ENCODE results near the gene GPR39. TPM values are rescaled to one million over a fixed set of nuclear protein-coding genes. Genes with fewer than 3 reads are reported as not detected.
"Not testable (repeated sequence)": the region's sequence is repeated elsewhere in the genome, so short reads cannot be mapped to it uniquely, and the experiment has no call there.

GPR39 gene
- 5.6 and 6.9 TPM in 2 replicates for total RNA-seq (2014; rRNA removed; shearing (Covaris generic))
- polyA plus RNA-seq (2015; cell fraction: cytosol; rRNA removed), result 4.8 and 7.5 TPM in 2 replicates
- polyA plus RNA-seq (2015; cell fraction: nucleus; rRNA removed), result 13.7 and 14.9 TPM in 2 replicates

GRCh38 chr2:132416723-132417395, at the start of gene GPR39:
GPR39 (plus strand) TSS chr2:132416805.
- DNase-seq (ENCODE audit: low read depth), result no peak

GRCh38 chr2:132368191-132368590, 48.4 kb upstream of the GPR39 start:
- DNase-seq (ENCODE audit: low read depth), result no peak

DNA sequence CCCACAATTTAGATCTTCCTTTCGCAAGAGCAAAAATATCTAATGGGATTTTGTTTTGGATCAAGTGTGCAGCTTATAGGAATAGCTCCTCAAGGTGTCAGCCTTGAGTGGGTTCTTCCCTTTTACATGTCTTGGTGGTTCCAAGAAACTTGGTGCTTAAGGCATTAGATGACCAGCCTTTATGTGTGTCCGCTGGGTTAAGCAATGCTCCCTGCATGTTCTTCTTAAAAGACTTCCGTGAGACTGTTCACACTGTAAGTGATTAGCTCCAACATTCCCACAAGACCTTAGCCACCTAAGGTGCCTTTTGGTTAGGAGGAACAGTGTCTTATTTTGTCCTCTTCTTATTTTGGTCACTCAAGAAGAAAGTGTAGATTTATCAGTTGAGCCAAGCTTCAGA, 44.3 kb upstream of the GPR39 start:
- no peak for DNase-seq (ENCODE audit: low read depth)

- DNase-seq (ENCODE audit: low read depth), result no peak
Observed at GRCh38 chr2:132373391-132374135, 43.0 kb upstream of the GPR39 start.

GRCh38 chr2:132374151-132374550, 42.5 kb upstream of the GPR39 start:
- no peak for DNase-seq (ENCODE audit: low read depth)

DNA sequence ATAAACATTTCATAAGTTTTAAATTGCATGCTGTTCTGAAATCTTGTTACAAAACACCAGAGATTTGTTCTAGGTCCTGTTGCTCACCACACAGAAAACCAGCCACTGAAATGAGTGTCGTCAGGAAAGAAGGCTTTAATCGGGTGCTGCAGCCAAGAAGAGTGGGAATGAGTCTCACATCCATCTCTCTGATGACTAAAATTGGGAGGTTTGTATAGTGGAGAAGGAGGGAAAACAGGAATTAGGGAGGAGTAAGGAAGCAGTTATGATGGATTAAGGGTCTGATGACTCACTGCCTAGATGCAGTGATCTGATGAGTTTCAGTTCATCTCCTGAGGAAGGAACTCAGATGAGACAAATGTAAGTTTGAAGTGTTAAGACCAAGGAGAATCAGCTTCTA, 42.1 kb upstream of the GPR39 start:
- peak; percentile 84 for DNase-seq (ENCODE audit: low read depth)

GRCh38 chr2:132374961-132375360, 41.6 kb upstream of the GPR39 start:
- no peak for DNase-seq (ENCODE audit: low read depth)

DNA sequence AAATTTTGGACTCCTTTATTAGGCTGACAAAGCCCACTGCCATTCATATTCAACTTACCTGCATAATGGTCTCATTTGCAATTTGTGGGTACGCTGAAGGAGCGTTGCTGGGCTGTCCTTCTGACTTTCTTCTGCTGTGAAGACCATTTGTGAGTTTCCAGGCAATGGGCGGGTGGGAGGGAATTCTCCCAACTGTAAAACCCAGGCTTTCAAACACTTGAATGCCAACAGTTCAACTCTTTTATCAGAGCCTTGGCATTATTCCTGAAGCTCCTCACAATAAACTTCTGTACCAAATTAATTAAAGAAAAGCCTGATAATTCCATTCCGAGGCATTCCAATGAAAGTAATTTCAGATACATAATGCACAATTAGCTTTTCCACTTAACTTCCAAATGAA, 35.2 kb upstream of the GPR39 start:
- no peak for DNase-seq (ENCODE audit: low read depth)

- DNase-seq (ENCODE audit: low read depth), result no peak
Observed at GRCh38 chr2:132383956-132384355, 32.6 kb upstream of the GPR39 start.

DNA sequence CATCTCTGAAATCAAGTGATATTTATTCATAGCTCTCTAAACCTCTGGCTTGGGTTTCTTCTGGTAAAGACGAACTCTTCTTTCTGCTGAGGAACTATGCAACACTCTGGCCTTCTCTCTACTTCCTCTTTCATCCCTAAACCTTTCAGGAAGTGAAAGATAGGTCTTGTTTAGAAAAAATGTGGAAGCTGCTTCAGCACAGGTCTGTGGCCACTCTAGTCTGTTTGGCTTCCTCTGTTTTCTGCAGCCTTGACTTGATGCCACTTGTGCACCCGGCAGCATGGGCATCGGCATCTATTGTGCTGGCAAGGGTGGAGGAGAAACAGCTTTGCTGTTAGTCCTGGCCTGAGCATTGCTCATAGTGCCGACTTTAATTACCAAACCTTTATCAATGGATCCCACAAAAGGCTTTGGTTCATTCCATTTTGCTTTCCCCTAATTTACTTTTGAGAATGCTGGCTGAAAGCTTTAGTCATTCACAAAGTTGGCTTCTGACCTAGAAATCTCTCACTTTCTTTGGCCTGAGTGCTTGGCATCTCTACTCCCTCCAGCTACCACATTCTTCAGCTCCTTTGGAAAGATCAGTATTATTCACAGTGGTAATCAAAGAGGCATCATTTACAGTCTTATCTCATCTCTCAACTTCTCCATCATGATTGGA, 32.0 kb upstream of the GPR39 start:
- DNase-seq (ENCODE audit: low read depth), result no peak

GRCh38 chr2:132387126-132387525, 29.5 kb upstream of the GPR39 start:
- DNase-seq (ENCODE audit: low read depth), result no peak

DNA sequence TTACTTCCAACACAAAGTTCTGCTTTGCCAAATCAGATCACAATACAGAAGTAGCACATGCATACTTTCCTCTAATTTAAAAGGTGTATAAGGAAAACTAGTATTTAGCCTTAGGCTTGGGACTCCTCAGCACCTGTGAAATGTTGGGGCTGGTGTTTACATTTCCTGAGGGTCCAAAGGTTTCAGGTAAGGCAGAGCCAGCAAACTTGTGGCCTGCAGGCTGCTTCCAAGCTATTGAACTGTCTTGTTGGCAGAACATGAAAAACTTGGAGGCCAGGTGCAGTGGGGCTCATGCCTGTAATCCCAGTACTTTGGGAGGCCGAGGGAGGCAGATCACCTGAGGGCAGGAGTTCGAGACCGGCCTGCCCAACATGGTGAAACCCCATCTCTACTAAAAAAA, 26.5 kb upstream of the GPR39 start:
- no peak for DNase-seq (ENCODE audit: low read depth)

DNA sequence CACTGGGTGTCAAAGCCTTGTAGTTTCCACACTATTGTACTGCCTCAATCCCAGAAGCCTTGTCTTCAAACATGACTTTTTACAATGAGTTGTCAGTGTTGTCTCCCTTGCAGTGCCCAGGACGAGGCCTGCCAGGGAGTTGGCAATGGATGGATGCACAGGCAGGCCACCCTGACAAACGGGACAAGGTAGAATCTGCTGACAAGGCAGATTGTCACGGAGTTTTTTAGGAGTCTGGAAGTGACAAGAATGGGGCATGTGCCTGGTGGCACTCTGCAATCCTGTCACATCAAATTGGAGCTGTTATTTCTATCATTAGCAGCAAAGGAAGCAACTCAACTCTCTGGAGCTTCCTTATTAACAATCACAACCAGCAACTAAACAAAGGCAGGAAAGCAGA, 25.2 kb upstream of the GPR39 start:
- DNase-seq (ENCODE audit: low read depth), result no peak

DNA sequence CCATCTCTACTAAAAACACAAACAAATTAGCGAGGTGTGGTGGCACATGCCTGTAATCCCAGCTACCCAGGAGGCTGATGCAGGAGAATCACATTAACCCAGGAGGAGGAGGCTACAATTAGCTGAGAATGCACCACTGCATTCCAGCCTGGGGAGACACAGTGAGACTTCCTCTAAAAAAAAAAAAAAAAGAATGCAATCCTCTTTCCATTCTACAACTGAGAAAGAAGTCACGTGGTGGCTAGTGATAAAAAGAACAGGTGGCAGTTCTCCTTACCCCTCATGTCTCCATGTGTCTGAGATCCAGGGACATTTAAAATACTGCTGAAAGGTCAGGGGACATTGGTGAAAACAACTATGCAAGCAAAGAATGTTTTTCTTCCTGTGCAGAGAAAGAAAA, 24.4 kb upstream of the GPR39 start:
- no peak for DNase-seq (ENCODE audit: low read depth)

DNA sequence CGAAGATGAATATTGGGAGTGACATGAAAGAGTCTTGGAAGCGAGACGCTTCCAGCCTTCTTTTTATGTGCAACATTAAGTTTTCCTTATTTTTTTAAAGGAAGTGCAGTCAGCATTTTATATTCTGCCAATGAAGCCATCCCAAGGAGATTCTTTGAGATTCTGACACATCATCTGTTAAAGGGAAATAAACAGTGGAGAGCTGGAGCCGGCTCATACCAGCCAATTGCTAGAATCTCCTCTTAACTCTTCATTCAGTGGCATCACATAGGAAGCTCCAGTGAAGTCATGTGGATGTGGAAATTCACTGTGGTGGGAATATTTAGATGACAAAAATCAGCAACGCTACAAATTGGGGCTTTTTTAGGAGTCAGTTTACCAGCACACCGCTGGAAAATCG, 23.7 kb upstream of the GPR39 start:
- no peak for DNase-seq (ENCODE audit: low read depth)

DNA sequence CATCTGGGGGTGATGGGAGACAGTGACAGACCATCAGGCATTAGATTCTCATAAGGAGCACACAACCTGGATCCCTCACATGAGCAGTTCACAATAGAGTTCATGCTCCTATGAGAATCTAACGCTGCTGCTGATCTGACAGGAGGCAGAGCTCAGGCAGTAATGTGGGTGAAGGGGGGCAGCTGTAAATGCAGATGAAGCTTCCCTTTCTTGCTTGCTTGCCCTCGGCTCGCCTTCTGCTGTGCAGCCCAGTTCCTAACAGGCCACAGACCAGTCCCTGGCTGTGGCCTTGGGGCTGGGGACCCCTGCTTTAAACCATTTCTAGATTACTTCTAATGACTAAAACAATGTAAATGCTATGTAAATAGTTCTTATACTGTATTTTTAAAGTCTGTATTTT, 19.6 kb upstream of the GPR39 start:
- DNase-seq (ENCODE audit: low read depth), result not testable (repeated sequence)

GRCh38 chr2:132400169-132400900, 16.3 kb upstream of the GPR39 start:
- peak; percentile 32 for DNase-seq (ENCODE audit: low read depth)

DNA sequence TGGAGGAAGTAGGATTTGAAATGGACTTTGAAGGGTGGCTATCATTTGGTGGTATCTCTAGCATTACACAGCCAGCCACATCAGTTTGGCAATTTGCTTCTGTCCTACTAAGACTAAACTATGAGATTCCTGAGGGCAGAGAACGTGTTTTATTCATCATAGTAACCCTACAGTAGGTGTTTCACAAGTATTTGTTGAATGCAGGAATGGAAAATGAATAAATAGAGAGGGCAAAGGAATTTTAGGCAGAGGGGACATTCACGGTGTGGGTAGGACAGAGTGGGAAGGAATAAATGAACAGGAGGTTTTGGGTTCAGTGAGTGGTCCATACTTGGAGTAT, 15.7 kb upstream of the GPR39 start:
- no peak for DNase-seq (ENCODE audit: low read depth)

DNA sequence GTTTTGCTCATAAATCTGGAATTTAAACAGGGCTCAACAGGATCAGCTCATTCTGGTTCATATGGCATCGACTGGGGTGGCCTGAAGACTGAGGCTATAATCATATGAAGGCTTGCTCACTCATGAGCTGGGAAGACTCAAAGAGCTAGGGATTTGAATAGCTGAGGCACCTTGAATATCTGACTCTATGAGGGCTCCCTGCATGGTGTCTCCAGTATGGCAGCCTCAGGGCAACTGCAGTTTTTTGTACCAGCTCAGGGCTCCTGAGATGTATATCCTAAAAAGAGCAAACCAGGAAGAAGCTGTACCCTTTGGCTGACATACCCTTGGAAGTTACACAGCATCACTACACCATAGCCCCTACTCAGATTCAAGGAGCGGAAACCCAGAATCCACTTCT, 15.3 kb upstream of the GPR39 start:
- no peak for DNase-seq (ENCODE audit: low read depth)

DNA sequence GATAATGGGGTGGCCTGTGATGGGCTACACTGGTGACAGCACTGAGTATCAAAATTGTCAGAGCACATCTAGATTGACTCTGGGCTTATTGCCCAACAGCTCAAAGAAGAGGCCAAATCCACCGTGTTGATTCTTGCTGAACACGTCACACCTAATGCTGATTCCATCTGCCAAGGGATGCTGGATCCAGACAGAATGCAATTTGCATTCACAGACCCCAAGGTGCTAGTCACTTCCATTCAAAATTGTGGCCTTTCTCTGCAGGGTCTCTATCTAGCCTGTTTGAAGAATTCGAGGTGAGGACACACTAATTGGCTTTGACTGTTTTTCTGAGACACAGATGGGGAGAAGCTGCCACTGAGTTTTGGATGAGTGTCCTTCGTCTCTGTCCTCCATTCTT, 13.5 kb upstream of the GPR39 start:
- no peak for DNase-seq (ENCODE audit: low read depth)

DNA sequence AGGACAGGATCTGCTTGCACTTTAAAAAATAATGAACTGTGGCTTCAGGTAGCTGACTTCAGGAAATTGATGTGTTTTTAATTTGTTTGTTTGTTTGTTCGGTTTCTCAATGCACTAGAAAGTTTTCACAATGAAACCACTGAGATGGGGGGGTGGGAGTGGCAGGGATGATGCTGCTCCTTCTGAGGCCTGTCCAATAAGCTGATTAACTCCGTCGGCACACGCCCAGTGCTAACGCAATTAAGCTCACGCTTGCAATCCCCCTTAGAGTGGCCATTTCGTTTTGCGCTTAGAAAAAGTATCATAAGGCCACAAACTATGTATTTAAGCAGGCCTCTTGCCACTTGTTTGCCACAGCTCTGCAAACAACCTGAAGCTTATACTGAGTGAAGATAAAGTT, 12.5 kb upstream of the GPR39 start:
- DNase-seq (ENCODE audit: low read depth), result no peak

DNA sequence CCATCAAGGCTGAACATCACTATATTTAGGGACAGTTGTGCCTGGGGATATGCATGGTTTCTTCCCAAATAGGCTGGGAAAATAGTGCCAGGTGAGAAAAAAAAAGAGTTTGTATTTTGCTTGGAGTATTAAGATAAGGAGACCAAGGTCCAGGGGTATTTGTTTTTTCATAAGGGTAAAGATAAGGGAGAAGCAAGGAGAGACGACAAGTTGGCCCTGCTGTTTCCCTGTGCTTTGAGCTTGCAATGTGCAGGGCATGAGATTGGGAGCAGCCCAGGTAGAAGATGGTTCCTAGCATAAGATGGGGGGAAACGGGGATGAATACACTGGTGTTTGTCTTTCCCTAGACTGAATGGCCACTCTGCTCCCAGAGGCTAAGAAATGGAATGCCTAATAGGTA, 8.8 kb upstream of the GPR39 start:
- DNase-seq (ENCODE audit: low read depth), result no peak

Measured in HT1080 (cell line).